Measurements from ENCODE around the gene PDE8B. TPM values are rescaled to one million over a fixed set of nuclear protein-coding genes. Genes with fewer than 3 reads are reported as not detected.

The PDE8B gene
- total and polyA plus RNA-seq, 2 donors from 2014 or later = 3.7 to 4.5 TPM

DNA sequence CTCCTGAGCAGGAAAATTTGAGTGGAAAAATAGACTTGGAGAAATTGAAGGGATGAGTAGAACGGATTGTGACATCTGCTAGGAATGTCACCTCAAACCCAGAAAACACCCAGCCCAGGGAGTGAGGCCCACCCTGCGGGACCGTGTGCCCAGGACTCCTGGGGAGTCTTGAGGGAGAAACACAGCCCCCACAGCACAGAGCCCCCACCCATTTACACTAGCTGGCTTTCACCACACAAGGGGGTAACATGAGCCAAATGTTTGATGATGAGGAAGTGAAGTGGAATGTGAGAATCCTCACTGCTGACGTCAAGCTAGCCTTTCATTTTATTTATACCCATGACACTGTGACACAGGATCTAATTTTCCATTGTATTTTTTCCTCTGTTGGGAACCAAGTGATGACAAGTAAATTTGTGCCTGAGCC lies 42.8 kb upstream of the PDE8B start:
- no peaks in the 10 kb centered on the region for H3K27me3 ChIP-seq (ENCODE audit: control insufficient read depth, insufficient read depth, low read length)
- TF ChIP-seq, protein P1, sequence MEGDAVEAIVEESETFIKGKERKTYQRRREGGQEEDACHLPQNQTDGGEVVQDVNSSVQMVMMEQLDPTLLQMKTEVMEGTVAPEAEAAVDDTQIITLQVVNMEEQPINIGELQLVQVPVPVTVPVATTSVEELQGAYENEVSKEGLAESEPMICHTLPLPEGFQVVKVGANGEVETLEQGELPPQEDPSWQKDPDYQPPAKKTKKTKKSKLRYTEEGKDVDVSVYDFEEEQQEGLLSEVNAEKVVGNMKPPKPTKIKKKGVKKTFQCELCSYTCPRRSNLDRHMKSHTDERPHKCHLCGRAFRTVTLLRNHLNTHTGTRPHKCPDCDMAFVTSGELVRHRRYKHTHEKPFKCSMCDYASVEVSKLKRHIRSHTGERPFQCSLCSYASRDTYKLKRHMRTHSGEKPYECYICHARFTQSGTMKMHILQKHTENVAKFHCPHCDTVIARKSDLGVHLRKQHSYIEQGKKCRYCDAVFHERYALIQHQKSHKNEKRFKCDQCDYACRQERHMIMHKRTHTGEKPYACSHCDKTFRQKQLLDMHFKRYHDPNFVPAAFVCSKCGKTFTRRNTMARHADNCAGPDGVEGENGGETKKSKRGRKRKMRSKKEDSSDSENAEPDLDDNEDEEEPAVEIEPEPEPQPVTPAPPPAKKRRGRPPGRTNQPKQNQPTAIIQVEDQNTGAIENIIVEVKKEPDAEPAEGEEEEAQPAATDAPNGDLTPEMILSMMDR (IDR thresholded peaks at IDR 0.05; ENCODE audit: borderline replicate concordance, extremely low read depth, insufficient read depth) = no peak
- no peaks in the 10 kb centered on the region for H3K9me3 ChIP-seq (ENCODE audit: control insufficient read depth in 2 of 3, insufficient read depth in 1 of 3, low read length in 3 of 3)
- no peak overlapping the region for H3K27ac ChIP-seq (ENCODE audit: low read depth in 2 of 2, low read length in 2 of 2)
- intact Hi-C loops (cut with DNase I) = no loop called here
- DNase-seq = peak in 2 of 5 donors; percentile 31 to 58
- FAIRE-seq = no peak
- H3K4me3 ChIP-seq (ENCODE audit: low read length in 3 of 3) = no peak overlapping the region
- no peaks in the 10 kb centered on the region for H3K36me3 ChIP-seq (ENCODE audit: control insufficient read depth in 2 of 3, insufficient read depth in 3 of 3, low read length in 3 of 3)
- no peak overlapping the region for H3K9ac ChIP-seq (ENCODE audit: low read length in 3 of 3)
- H3K4me1 ChIP-seq (ENCODE audit: control insufficient read depth in 2 of 3, insufficient read depth in 2 of 3, low read depth in 1 of 3, low read length in 3 of 3) = peaks cover 0 to 8% (median 0%) of the 10 kb centered on the region in 3 donors

DNA sequence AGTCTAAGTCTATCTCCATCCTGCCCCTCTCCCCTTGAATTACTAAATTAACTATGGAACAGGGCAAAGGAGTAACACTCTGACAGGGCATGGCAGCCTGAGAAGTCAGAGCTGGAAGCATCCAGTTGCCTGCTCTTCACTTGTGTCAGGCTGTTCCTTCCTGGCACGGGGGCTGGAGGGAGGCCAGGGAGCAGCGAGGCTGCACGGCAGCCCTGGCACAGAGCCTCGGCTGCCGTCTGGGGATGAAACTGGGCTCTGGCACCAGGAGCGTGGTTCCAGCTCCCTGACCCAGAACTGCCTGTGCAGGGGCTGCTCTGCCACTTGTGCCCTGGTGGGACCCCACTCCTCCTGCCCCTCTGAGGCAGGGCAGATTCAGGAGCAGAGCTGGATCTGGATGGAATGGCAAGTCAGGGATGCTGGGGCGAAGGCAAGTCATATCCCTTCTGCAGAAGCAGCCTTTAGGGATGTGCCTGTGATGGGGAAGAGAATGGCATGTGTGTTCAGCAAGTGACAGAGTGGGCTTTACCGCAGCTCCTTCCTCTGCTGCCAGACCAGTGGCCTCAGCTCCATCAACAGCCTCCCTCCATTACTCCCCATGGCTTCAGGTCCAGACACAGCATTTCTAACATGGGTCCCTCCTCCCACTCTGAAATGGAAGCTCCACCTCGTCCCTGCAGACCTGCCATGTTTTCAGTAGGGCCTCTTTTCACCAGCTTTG lies 42.2 kb upstream of the PDE8B start:
- no peak overlapping the region for H3K27ac ChIP-seq (ENCODE audit: low read depth in 2 of 2, low read length in 2 of 2)
- DNase-seq (peak in 2 of 5 donors; percentile 29 to 80), FAIRE-seq (no peak)
- no peaks in the 10 kb centered on the region for H3K27me3 ChIP-seq (ENCODE audit: control insufficient read depth, insufficient read depth, low read length)
- TF ChIP-seq, protein P1 (IDR thresholded peaks at IDR 0.05; ENCODE audit: borderline replicate concordance, extremely low read depth, insufficient read depth) = no peak
- no peaks in the 10 kb centered on the region for H3K36me3 ChIP-seq (ENCODE audit: control insufficient read depth in 2 of 3, insufficient read depth in 3 of 3, low read length in 3 of 3)
- intact Hi-C loops (cut with DNase I) = no loop called here
- no peak overlapping the region for H3K4me3 ChIP-seq (ENCODE audit: low read length in 3 of 3)
- no peaks in the 10 kb centered on the region for H3K9me3 ChIP-seq (ENCODE audit: control insufficient read depth in 2 of 3, insufficient read depth in 1 of 3, low read length in 3 of 3)
- H3K4me1 ChIP-seq (ENCODE audit: control insufficient read depth in 2 of 3, insufficient read depth in 2 of 3, low read depth in 1 of 3, low read length in 3 of 3) = peaks cover 0 to 8% (median 0%) of the 10 kb centered on the region in 3 donors
- no peak overlapping the region for H3K9ac ChIP-seq (ENCODE audit: low read length in 3 of 3)

DNA sequence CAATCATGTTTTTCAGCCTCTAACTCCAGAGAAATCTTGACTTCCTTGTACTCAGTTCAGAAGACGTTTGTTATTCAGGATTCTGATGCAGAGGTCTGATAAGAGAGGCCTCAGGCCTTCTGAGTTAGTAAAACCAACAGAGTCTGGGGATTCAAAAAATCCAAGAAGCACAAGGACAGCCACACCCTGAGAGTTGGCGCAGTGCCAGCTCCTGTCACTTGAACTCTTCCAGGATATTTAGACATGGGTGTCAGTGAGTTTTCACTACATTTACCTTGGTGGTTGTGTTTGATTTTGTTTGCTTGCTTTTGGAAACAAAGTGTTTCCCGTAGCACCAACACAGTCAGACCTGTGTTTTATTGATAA lies 41.6 kb upstream of the PDE8B start:
- Histone ChIP-seq H3K4me1 (ENCODE audit: control insufficient read depth in 2 of 3, insufficient read depth in 2 of 3, low read depth in 1 of 3, low read length in 3 of 3) (peaks cover 0 to 8% (median 0%) of the 10 kb centered on the region in 3 donors), H3K9ac (ENCODE audit: low read length in 3 of 3) (no peak overlapping the region), H3K4me3 (ENCODE audit: low read length in 3 of 3) (no peak overlapping the region), H3K36me3 (ENCODE audit: control insufficient read depth in 2 of 3, insufficient read depth in 3 of 3, low read length in 3 of 3) (no peaks in the 10 kb centered on the region), H3K27me3 (ENCODE audit: control insufficient read depth, insufficient read depth, low read length) (no peaks in the 10 kb centered on the region), H3K27ac (ENCODE audit: low read depth in 2 of 2, low read length in 2 of 2) (no peak overlapping the region), H3K9me3 (ENCODE audit: control insufficient read depth in 2 of 3, insufficient read depth in 1 of 3, low read length in 3 of 3) (no peaks in the 10 kb centered on the region)
- TF ChIP-seq, protein P1 (IDR thresholded peaks at IDR 0.05; ENCODE audit: borderline replicate concordance, extremely low read depth, insufficient read depth) = no peak
- no peak for FAIRE-seq
- intact Hi-C loops (cut with DNase I) = no loop called here
- peak in 3 of 5 donors; percentile 26 to 42 (median 31) for DNase-seq

Measured in kidney (tissue), 14 donors.